Neural cell (in vitro differentiated cells): ENCODE results near the gene SLN.

ENCODE experiments used
- CTCF ChIP-seq: fragments of 450-650 bp; IDR thresholded peaks from 2 replicates; pipeline ENCODE4 v1.5.1; 2014; ENCODE audit warnings: antibody characterized with exemption, mild to moderate bottlenecking, moderate library complexity; ENCODE audit not compliant: poor library complexity, severe bottlenecking
- EP300 ChIP-seq: fragments of 450-650 bp; conservative IDR thresholded peaks from 2 replicates; pipeline ENCODE4 v1.6.1; 2014; ENCODE audit warnings: antibody characterized with exemption, mild to moderate bottlenecking, moderate library complexity; ENCODE audit not compliant: poor library complexity, severe bottlenecking
- EZH2 ChIP-seq: fragments of 200-600, 300-800 bp; shearing (Covaris generic), sonication (generic); IDR thresholded peaks from 2 replicates; pipeline ENCODE4 v1.6.1; 2014; ENCODE audit warnings: antibody characterized with exemption, low read length, borderline replicate concordance, mild to moderate bottlenecking; ENCODE audit not compliant: insufficient read depth, poor library complexity, severe bottlenecking
- POLR2AphosphoS5 ChIP-seq: IDR thresholded peaks from 2 replicates; pipeline ENCODE4 v1.6.1; 2012
- REST ChIP-seq: IDR thresholded peaks from 2 replicates; pipeline ENCODE4 v1.6.1; 2012; ENCODE audit warnings: borderline replicate concordance
- SMC3 ChIP-seq: fragments of 450-650 bp; conservative IDR thresholded peaks from 2 replicates; pipeline ENCODE4 v1.6.1; 2014; ENCODE audit warnings: antibody characterized with exemption, mild to moderate bottlenecking, moderate library complexity; ENCODE audit not compliant: poor library complexity
- TAF1 ChIP-seq: IDR thresholded peaks from 2 replicates; pipeline ENCODE4 v1.6.1; 2012; ENCODE audit warnings: low read depth

- TF ChIP-seq CTCF (no peak), POLR2AphosphoS5 (no peak), EZH2 (no peak), EP300 (no peak), REST (no peak), TAF1 (no peak), SMC3 (no peak)
Observed at GRCh38 chr11:107669191-107669740, 42.6 kb downstream of the SLN start.
